Keratinocyte (primary cell): ENCODE results near the gene CNTNAP2. TPM values are rescaled to one million over a fixed set of nuclear protein-coding genes. Genes with fewer than 3 reads are reported as not detected.

Experiments used
- DNase-seq: peaks from one replicate; pipeline ENCODE4 v3.0.0-alpha.2; 2011; ENCODE audit warnings: low read depth, missing footprints, low spot score
- FAIRE-seq: peaks from 2 replicates; lab custom pipeline; 2011; peaks lifted over from hg19 to GRCh38; lab: Jason Lieb, UNC
- H2AFZ ChIP-seq: 2 replicates; pipeline ENCODE4 v1.6.0; 2012; ENCODE audit warnings: low read length, control low read depth, inconsistent platforms; ENCODE audit not compliant: control insufficient read depth
- H3K27ac ChIP-seq: 2 replicates; pipeline ENCODE4 v1.5.1; 2011; ENCODE audit warnings: low read length; ENCODE audit not compliant: control insufficient read depth, insufficient read depth
- H3K27me3 ChIP-seq: 3 replicates; pipeline ENCODE4 v1.6.0; 2011; ENCODE audit warnings: low read length; ENCODE audit not compliant: control insufficient read depth, insufficient read depth; ENCODE audit errors: extremely low read depth
- H3K36me3 ChIP-seq, 2 experiments: 2 replicates in 1 of 2; 3 replicates in 1 of 2; pipeline ENCODE4 v1.5.1; 2011; ENCODE audit warnings: low read length in 2 of 2, mild to moderate bottlenecking in 1 of 2; ENCODE audit not compliant: control insufficient read depth in 2 of 2, insufficient read depth in 2 of 2; ENCODE audit errors: extremely low read depth in 1 of 2
- H3K4me1 ChIP-seq: 3 replicates; pipeline ENCODE4 v1.5.1; 2011; ENCODE audit warnings: low read length; ENCODE audit not compliant: control insufficient read depth, insufficient read depth; ENCODE audit errors: extremely low read depth
- H3K4me2 ChIP-seq: 3 replicates; pipeline ENCODE4 v1.6.0; 2011; ENCODE audit warnings: low read depth, low read length; ENCODE audit not compliant: control insufficient read depth, insufficient read depth; ENCODE audit errors: extremely low read depth
- H3K4me3 ChIP-seq, 3 experiments: fragments of 200-600 bp in 1 of 3; sonication (generic) in 1 of 3; 2 replicates in 2 of 3; 3 replicates in 1 of 3; pipeline ENCODE4 v1.5.1; 2011 to 2016; ENCODE audit warnings: low read length in 3 of 3, mild to moderate bottlenecking in 3 of 3, control low read depth in 2 of 3, inconsistent platforms in 1 of 3, low read depth in 1 of 3, mixed read lengths in 1 of 3, mixed run types in 1 of 3, moderate library complexity in 1 of 3; ENCODE audit not compliant: control insufficient read depth in 2 of 3, insufficient read depth in 2 of 3; ENCODE audit errors: extremely low read depth in 1 of 3
- H3K79me2 ChIP-seq: 2 replicates; pipeline ENCODE4 v1.6.0; 2012; ENCODE audit warnings: low read length; ENCODE audit not compliant: control insufficient read depth, insufficient read depth
- H3K9ac ChIP-seq: 3 replicates; pipeline ENCODE4 v1.6.0; 2011; ENCODE audit warnings: low read length; ENCODE audit not compliant: control insufficient read depth, insufficient read depth; ENCODE audit errors: extremely low read depth
- H3K9me1 ChIP-seq: 3 replicates; pipeline ENCODE4 v1.6.0; 2011; ENCODE audit warnings: low read length; ENCODE audit not compliant: control insufficient read depth, insufficient read depth; ENCODE audit errors: extremely low read depth
- H3K9me3 ChIP-seq: 2 replicates; pipeline ENCODE4 v1.5.1; 2012; ENCODE audit warnings: low read depth, low read length; ENCODE audit not compliant: control insufficient read depth
- H4K20me1 ChIP-seq: 3 replicates; pipeline ENCODE4 v1.6.0; 2011; ENCODE audit warnings: low read length; ENCODE audit not compliant: control insufficient read depth, insufficient read depth; ENCODE audit errors: extremely low read depth
- EZH2 ChIP-seq: IDR thresholded peaks from one replicate; pipeline ENCODE4 v1.6.1; 2012; ENCODE audit warnings: inconsistent platforms, mild to moderate bottlenecking, low read length, moderate library complexity
- dilution Hi-C: fragments of 300-500 bp; cut with MboI; formaldehyde crosslinking; loops from one replicate; pipeline ENCODE4 v1.7.0; 2020; ENCODE audit warnings: low sequenced_read_pairs; ENCODE audit not compliant: extremely low pct_ligation_motif_present
- polyA plus RNA-seq, 5 experiments: library from polyadenylated mRNA; depleted of rRNA in 3 of 5; stranded (reverse) in 3 of 5; stranded (forward) in 1 of 5; unstranded in 1 of 5; fragments of >200 nt; gene quantifications; 1 replicate in 1 of 5; 2 replicates in 3 of 5; 3 replicates in 1 of 5; pipeline versions ENCODE4 v1.2.1 to v1.2.3, GENCODE V29; 2011 to 2012; ENCODE audit warnings: missing spikeins in 2 of 5, low read depth in 1 of 5, low replicate concordance in 1 of 5
- TF ChIP-seq, protein P1 (sequence below), 3 experiments: IDR thresholded peaks in 1 of 3; conservative IDR thresholded peaks in 1 of 3; optimal IDR thresholded peaks in 1 of 3; 2 replicates in 2 of 3; 3 replicates in 1 of 3; pipeline versions ENCODE3 to v1.5.1; 2011; ENCODE audit warnings: low read length in 3 of 3, mild to moderate bottlenecking in 3 of 3, moderate library complexity in 2 of 3, control low read depth in 1 of 3, inconsistent platforms in 1 of 3; ENCODE audit not compliant: insufficient read depth in 2 of 3; ENCODE audit errors: extremely low read depth in 1 of 3

CNTNAP2 gene
- polyA plus RNA-seq, 1 donor (not counting 4 experiments of a cell fraction or from before 2014, with no cell fraction given) = 1.4 TPM

DNA sequence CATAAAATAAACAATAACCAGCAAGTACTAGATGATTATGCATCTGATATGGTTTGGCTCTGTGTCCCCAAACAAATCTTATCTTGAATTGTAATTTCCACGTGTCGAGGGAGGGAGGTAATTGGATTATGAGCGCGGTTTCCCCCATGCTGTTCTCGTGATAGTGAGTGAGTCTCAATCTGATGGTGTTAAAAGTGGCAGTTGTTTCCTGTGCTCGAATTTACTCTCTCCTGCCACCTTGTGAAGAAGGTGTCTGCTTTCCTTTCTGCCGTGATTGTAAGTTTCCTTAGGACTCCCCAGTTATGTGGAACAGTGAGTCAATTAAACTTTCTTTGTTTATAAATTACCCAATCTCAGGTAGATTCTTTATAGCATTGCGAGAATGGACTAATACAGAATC is 15.1 kb downstream of the CNTNAP2 start:
- DNase-seq = no peak
- FAIRE-seq = no peak
- H2AFZ ChIP-seq = no peak overlapping the region
- no peak overlapping the region for H3K9ac ChIP-seq
- H3K9me3 ChIP-seq = no peaks in the 10 kb centered on the region
- H3K4me1 ChIP-seq = no peaks in the 10 kb centered on the region
- no peaks in the 10 kb centered on the region for H3K36me3 ChIP-seq
- no peaks in the 10 kb centered on the region for H4K20me1 ChIP-seq
- TF ChIP-seq, protein P1, sequence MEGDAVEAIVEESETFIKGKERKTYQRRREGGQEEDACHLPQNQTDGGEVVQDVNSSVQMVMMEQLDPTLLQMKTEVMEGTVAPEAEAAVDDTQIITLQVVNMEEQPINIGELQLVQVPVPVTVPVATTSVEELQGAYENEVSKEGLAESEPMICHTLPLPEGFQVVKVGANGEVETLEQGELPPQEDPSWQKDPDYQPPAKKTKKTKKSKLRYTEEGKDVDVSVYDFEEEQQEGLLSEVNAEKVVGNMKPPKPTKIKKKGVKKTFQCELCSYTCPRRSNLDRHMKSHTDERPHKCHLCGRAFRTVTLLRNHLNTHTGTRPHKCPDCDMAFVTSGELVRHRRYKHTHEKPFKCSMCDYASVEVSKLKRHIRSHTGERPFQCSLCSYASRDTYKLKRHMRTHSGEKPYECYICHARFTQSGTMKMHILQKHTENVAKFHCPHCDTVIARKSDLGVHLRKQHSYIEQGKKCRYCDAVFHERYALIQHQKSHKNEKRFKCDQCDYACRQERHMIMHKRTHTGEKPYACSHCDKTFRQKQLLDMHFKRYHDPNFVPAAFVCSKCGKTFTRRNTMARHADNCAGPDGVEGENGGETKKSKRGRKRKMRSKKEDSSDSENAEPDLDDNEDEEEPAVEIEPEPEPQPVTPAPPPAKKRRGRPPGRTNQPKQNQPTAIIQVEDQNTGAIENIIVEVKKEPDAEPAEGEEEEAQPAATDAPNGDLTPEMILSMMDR (optimal IDR thresholded peaks at IDR 0.05 in 1 of 3, IDR thresholded peaks at IDR 0.05 in 1 of 3, conservative IDR thresholded peaks at IDR 0.05 in 1 of 3; ENCODE audit: extremely low read depth in 1 of 3, insufficient read depth in 2 of 3, low read length in 3 of 3) = no peak
- TF ChIP-seq EZH2 = no peak
- no peak overlapping the region for H3K4me3 ChIP-seq
- dilution Hi-C loops = no loop called here
- no peak overlapping the region for H3K27ac ChIP-seq
- H3K27me3 ChIP-seq = no peaks in the 10 kb centered on the region
- H3K4me2 ChIP-seq = no peak overlapping the region
- H3K79me2 ChIP-seq = no peaks in the 10 kb centered on the region
- H3K9me1 ChIP-seq = no peaks in the 10 kb centered on the region

DNA sequence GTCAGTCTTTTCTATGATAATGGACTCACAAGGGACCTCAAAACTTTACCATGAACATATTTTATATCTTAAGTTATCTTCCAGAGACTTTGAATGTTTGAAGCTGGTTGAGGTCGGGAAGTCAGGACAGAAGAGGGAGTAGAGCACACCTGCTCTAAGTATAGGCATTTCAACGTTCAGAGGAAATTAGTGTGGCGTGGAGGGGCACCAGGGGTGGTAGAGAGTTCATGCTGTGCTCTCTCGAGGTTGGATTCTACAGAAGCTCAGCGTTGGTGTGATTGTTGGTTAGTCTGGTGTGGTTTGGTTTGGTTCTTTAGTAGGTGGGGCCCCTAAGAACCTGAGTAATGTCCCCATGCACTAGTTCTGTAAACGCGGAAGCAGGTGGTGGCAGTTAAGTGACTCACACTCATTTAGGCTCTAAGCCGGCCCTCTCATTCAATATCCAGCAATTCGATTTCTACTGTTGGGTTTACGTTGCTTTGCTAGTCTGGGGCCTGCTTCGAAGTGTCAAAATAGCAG is 19.8 kb downstream of the CNTNAP2 start:
- Histone ChIP-seq H3K4me3 (no peak overlapping the region), H3K36me3 (no peaks in the 10 kb centered on the region), H3K79me2 (no peaks in the 10 kb centered on the region), H3K27me3 (no peaks in the 10 kb centered on the region), H3K27ac (no peak overlapping the region), H3K4me2 (no peak overlapping the region), H4K20me1 (no peaks in the 10 kb centered on the region), H2AFZ (no peak overlapping the region), H3K9ac (no peak overlapping the region), H3K9me3 (peaks cover 2% of the 10 kb centered on the region), H3K9me1 (no peaks in the 10 kb centered on the region), H3K4me1 (no peaks in the 10 kb centered on the region)
- FAIRE-seq (no peak), DNase-seq (no peak)
- dilution Hi-C loops = no loop called here
- TF ChIP-seq, protein P1 (optimal IDR thresholded peaks at IDR 0.05 in 1 of 3, IDR thresholded peaks at IDR 0.05 in 1 of 3, conservative IDR thresholded peaks at IDR 0.05 in 1 of 3; ENCODE audit: extremely low read depth in 1 of 3, insufficient read depth in 2 of 3, low read length in 3 of 3) = no peak
- TF ChIP-seq EZH2 = no peak
